Retinal pigment epithelial cell (primary cell): ENCODE results near the gene DNMBP.
"Not testable (repeated sequence)": the region's sequence is repeated elsewhere in the genome, so short reads cannot be mapped to it uniquely, and the experiment has no call there.

Source experiments
- DNase-seq: peaks from one replicate; pipeline ENCODE4 v3.0.0-alpha.2; 2010; ENCODE audit warnings: low read depth
- H3K4me3 ChIP-seq: 2 replicates; pipeline ENCODE4 v1.5.1; 2011; ENCODE audit warnings: mild to moderate bottlenecking, low read length, control low read depth, moderate library complexity
- CTCF ChIP-seq: conservative IDR thresholded peaks from 2 replicates; pipeline ENCODE4 v1.5.1; 2011; ENCODE audit warnings: low read depth, low read length, control low read depth, inconsistent platforms

Gene DNMBP

GRCh38 chr10:99845837-99846382, 163.8 kb downstream of the DNMBP start:
- TF ChIP-seq CTCF, result peak; percentile 88
- peak; percentile 70 for DNase-seq
- H3K4me3 ChIP-seq, result peak overlapping the region; percentile 29

GRCh38 chr10:99844433-99844955, 165.3 kb downstream of the DNMBP start:
- TF ChIP-seq CTCF, result no peak
- no peak overlapping the region for H3K4me3 ChIP-seq
- no peak for DNase-seq

- no peak for TF ChIP-seq CTCF
- H3K4me3 ChIP-seq, result no peak overlapping the region
- DNase-seq, result no peak
These were observed 166.4 kb downstream of the DNMBP start for GRCh38 chr10:99843310-99843709.

GRCh38 chr10:99841746-99842145, 168.0 kb downstream of the DNMBP start:
- no peak for DNase-seq
- no peak overlapping the region for H3K4me3 ChIP-seq
- no peak for TF ChIP-seq CTCF

- not testable (repeated sequence) for DNase-seq, H3K4me3 ChIP-seq
These were observed 168.9 kb downstream of the DNMBP start for GRCh38 chr10:99840859-99841258.

- no peak for TF ChIP-seq CTCF
- DNase-seq, result no peak
These were observed 173.0 kb downstream of the DNMBP start for GRCh38 chr10:99836711-99837110.

GRCh38 chr10:99835947-99836346, 173.8 kb downstream of the DNMBP start:
- no peak for TF ChIP-seq CTCF
- H3K4me3 ChIP-seq, result no peak overlapping the region
- no peak for DNase-seq

More at GRCh38 chr10:99836711-99837110, 173.0 kb downstream of the DNMBP start:
- H3K4me3 ChIP-seq, result no peak overlapping the region
